Gastroesophageal sphincter (tissue), 4 donors: ENCODE data around the gene IL4R. TPM values are rescaled to one million over a fixed set of nuclear protein-coding genes. Genes with fewer than 3 reads are reported as not detected.

Source experiments
- ATAC-seq: fragments of 150-250 bp; one replicate; pipeline ENCODE4 v1.9.1; 2016; ENCODE audit warnings: mild to moderate bottlenecking, moderate library complexity
- H3K27ac ChIP-seq, 4 donors: fragments of 200-600 bp; sonication (generic) in 3 of 4; 1 replicate in 3 of 4; 2 replicates in 1 of 4; pipeline ENCODE4 v1.5.1; 2016 to 2019
- H3K27me3 ChIP-seq: fragments of 200-600 bp; sonication (generic); one replicate; pipeline ENCODE4 v1.5.1; 2019
- H3K36me3 ChIP-seq, 2 donors: fragments of 200-600 bp; sonication (generic); one replicate each; pipeline ENCODE4 v1.5.1; 2019; ENCODE audit warnings: control low read depth in 1 of 2
- H3K4me1 ChIP-seq, 3 donors: fragments of 200-600 bp; sonication (generic); 1 replicate in 2 of 3; 2 replicates in 1 of 3; pipeline ENCODE4 v1.5.1; 2016 to 2019; ENCODE audit warnings: control low read depth in 2 of 3
- H3K4me3 ChIP-seq, 2 donors: fragments of 200-600 bp; sonication (generic); one replicate each; pipeline ENCODE4 v1.5.1; 2019; ENCODE audit warnings: mild to moderate bottlenecking in 1 of 2, moderate library complexity in 1 of 2
- H3K9me3 ChIP-seq, 3 donors: fragments of 200-600 bp; sonication (generic); one replicate each; pipeline ENCODE4 v1.5.1; 2017 to 2019; ENCODE audit warnings: control low read depth in 2 of 3
- CTCF ChIP-seq, 4 experiments: fragments of 200-600 bp in 2 of 4; fragments of 450-650 bp in 2 of 4; sonication (generic) in 1 of 4; IDR thresholded peaks; one replicate each; pipeline ENCODE4 v1.5.1; 2017 to 2019; ENCODE audit warnings: antibody characterized with exemption in 4 of 4, mild to moderate bottlenecking in 2 of 4, moderate library complexity in 2 of 4
- EP300 ChIP-seq: sonication (generic); formaldehyde crosslinking; IDR thresholded peaks from one replicate; pipeline ENCODE4 v1.6.1; 2017; ENCODE audit warnings: antibody characterized with exemption, mild to moderate bottlenecking
- POLR2A ChIP-seq, 2 donors: fragments of 450-650 bp; IDR thresholded peaks; one replicate each; pipeline ENCODE4 v1.6.1; 2017; ENCODE audit warnings: antibody characterized with exemption in 2 of 2, mild to moderate bottlenecking in 2 of 2, moderate library complexity in 1 of 2
- POLR2AphosphoS5 ChIP-seq: sonication (generic); formaldehyde crosslinking; IDR thresholded peaks from one replicate; pipeline ENCODE4 v1.6.1; 2017; ENCODE audit warnings: antibody characterized with exemption
- WGBS, 2 donors: methylation state at CpG; one replicate each; pipeline ENCODE4 v1.1.5; 2018; ENCODE audit warnings: low coverage in 1 of 2; 5-methylcytosine and 5-hydroxymethylcytosine counted together
- total RNA-seq, 4 donors: library from RNA; depleted of rRNA; stranded (reverse); fragments of >200 nt; gene quantifications; one replicate each; pipeline ENCODE4 v1.1.0, GENCODE V29; 2016

The IL4R gene
- total RNA-seq, 4 donors from 2014 or later, result 72.3 to 212 (median 110) TPM

GRCh38 chr16:27377666-27378485 lies 64.1 kb downstream of the IL4R start:
- TF ChIP-seq CTCF (IDR thresholded peaks at IDR 0.05), result no peak
- no peak for TF ChIP-seq POLR2AphosphoS5
- no peak for TF ChIP-seq POLR2A (IDR thresholded peaks at IDR 0.05)
- no peak for TF ChIP-seq EP300
- no peak for ATAC-seq
- 67 to 69% methylated on average over 3 of the region's 4 CpGs for WGBS, 2 donors
- H3K9me3 ChIP-seq, result peaks cover 0 to 13% (median 0%) of the 10 kb centered on the region in 3 donors
- peaks cover 0 to 9% (median 4%) of the 10 kb centered on the region in 3 donors for H3K4me1 ChIP-seq
- H3K36me3 ChIP-seq, result no peaks in the 10 kb centered on the region
- H3K27me3 ChIP-seq, result peaks cover 6% of the 10 kb centered on the region
- H3K4me3 ChIP-seq, result no peak overlapping the region
- no peak overlapping the region for H3K27ac ChIP-seq

GRCh38 chr16:27378871-27379481 lies 65.2 kb downstream of the IL4R start:
- ATAC-seq, result no peak
- Histone ChIP-seq H3K9me3 (peaks cover 0 to 21% (median 0%) of the 10 kb centered on the region in 3 donors), H3K4me1 (peaks cover 0 to 9% (median 4%) of the 10 kb centered on the region in 3 donors), H3K4me3 (no peak overlapping the region), H3K36me3 (no peaks in the 10 kb centered on the region), H3K27ac (no peak overlapping the region), H3K27me3 (peaks cover 10% of the 10 kb centered on the region)
- 0 to 40% methylated on average over 1 of the region's 11 CpGs for WGBS, 2 donors
- TF ChIP-seq EP300 (no peak), POLR2AphosphoS5 (no peak), CTCF (IDR thresholded peaks at IDR 0.05) (no peak), POLR2A (IDR thresholded peaks at IDR 0.05) (no peak)

GRCh38 chr16:27379919-27380318 lies 66.1 kb downstream of the IL4R start:
- Histone ChIP-seq H3K36me3 (no peaks in the 10 kb centered on the region), H3K4me1 (peaks cover 0 to 4% (median 2%) of the 10 kb centered on the region in 3 donors), H3K27ac (no peak overlapping the region), H3K4me3 (no peak overlapping the region), H3K9me3 (peaks cover 0 to 31% (median 0%) of the 10 kb centered on the region in 3 donors), H3K27me3 (peaks cover 10% of the 10 kb centered on the region)
- 80 to 89% methylated on average over 5 to 8 of the region's 9 CpGs for WGBS, 2 donors
- TF ChIP-seq POLR2AphosphoS5 (no peak), EP300 (no peak), CTCF (IDR thresholded peaks at IDR 0.05) (no peak), POLR2A (IDR thresholded peaks at IDR 0.05) (no peak)
- no peak for ATAC-seq

DNA sequence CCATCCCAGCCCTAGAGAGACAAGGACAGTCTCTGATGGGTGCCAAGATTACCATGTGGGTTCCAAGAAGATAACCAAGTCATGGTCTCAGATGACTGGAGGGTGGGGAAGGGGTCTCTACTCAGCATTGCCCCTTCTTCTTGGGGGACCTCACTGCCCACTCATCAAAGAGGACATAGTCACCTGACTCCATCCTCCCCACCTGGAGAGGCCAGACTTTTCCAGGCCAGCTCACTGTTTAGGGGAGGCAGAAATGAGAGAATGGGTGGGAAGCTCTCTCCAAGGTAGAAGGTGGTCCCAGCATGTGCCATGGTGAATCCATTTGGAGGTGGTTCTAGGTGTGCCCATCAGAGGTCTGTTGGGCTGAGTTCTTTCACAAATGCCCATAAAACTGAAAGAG lies 67.5 kb downstream of the IL4R start:
- Histone ChIP-seq H3K4me3 (no peak overlapping the region), H3K4me1 (no peaks in the 10 kb centered on the region), H3K27ac (no peak overlapping the region), H3K27me3 (peaks cover 10% of the 10 kb centered on the region), H3K9me3 (peaks cover 0 to 39% (median 0%) of the 10 kb centered on the region in 3 donors), H3K36me3 (no peaks in the 10 kb centered on the region)
- TF ChIP-seq POLR2AphosphoS5 (no peak), EP300 (no peak), CTCF (IDR thresholded peaks at IDR 0.05) (no peak), POLR2A (IDR thresholded peaks at IDR 0.05) (no peak)
- ATAC-seq, result no peak
